Liver (tissue), 9 donors: ENCODE data around the gene SLC26A4. TPM values are rescaled to one million over a fixed set of nuclear protein-coding genes. Genes with fewer than 3 reads are reported as not detected.

ENCODE experiments used
- DNase-seq: peaks from one replicate; pipeline ENCODE4 v3.0.0-alpha.2; 2017; ENCODE audit warnings: low spot score
- H3K27ac ChIP-seq, 2 donors: one replicate each; pipeline ENCODE4 v1.7.0; 2013; ENCODE audit warnings: inconsistent platforms in 2 of 2, low read length in 2 of 2, control low read depth in 1 of 2, low read depth in 1 of 2, mild to moderate bottlenecking in 1 of 2
- H3K27me3 ChIP-seq, 4 donors: one replicate each; pipeline versions ENCODE4 v1.6.1 to v1.7.0; 2013; ENCODE audit warnings: low read length in 3 of 4, inconsistent platforms in 1 of 4, mild to moderate bottlenecking in 1 of 4, moderate library complexity in 1 of 4; ENCODE audit not compliant: control insufficient read depth in 4 of 4, insufficient read depth in 4 of 4
- H3K36me3 ChIP-seq, 4 donors: one replicate each; pipeline versions ENCODE4 v1.6.1 to v1.7.0; 2013; ENCODE audit warnings: low read length in 3 of 4, mild to moderate bottlenecking in 3 of 4, low read depth in 1 of 4, moderate library complexity in 1 of 4; ENCODE audit not compliant: control insufficient read depth in 4 of 4, insufficient read depth in 3 of 4
- H3K4me1 ChIP-seq, 4 donors: one replicate each; pipeline versions ENCODE4 v1.6.1 to v1.7.0; 2013; ENCODE audit warnings: low read length in 3 of 4, mild to moderate bottlenecking in 3 of 4, moderate library complexity in 1 of 4; ENCODE audit not compliant: control insufficient read depth in 4 of 4, insufficient read depth in 4 of 4
- H3K4me3 ChIP-seq, 3 donors: one replicate each; pipeline versions ENCODE4 v1.6.1 to v1.7.0; 2013; ENCODE audit warnings: low read length in 3 of 3, control low read depth in 1 of 3, low read depth in 1 of 3, mild to moderate bottlenecking in 1 of 3
- H3K9ac ChIP-seq, 2 donors: one replicate each; pipeline ENCODE4 v1.7.0; 2013; ENCODE audit warnings: low read length in 2 of 2, mild to moderate bottlenecking in 2 of 2, moderate library complexity in 2 of 2, control low read depth in 1 of 2, low read depth in 1 of 2
- H3K9me3 ChIP-seq, 4 donors: one replicate each; pipeline versions ENCODE4 v1.6.1 to v1.7.0; 2013; ENCODE audit warnings: low read length in 3 of 4; ENCODE audit not compliant: control insufficient read depth in 4 of 4
- CTCF ChIP-seq: fragments of 150-350 bp; IDR thresholded peaks from 2 replicates; pipeline ENCODE4 v1.5.1; 2017; ENCODE audit warnings: improper control_type of control experiment, low read depth, low read length; ENCODE audit not compliant: missing input control
- FOXA1 ChIP-seq: IDR thresholded peaks from 2 replicates; pipeline ENCODE4 v1.6.1; 2016; ENCODE audit warnings: antibody characterized with exemption
- FOXA2 ChIP-seq: IDR thresholded peaks from 2 replicates; pipeline ENCODE4 v1.6.1; 2016; ENCODE audit warnings: antibody characterized with exemption
- GABPA ChIP-seq, 2 donors: IDR thresholded peaks in 1 of 2; conservative IDR thresholded peaks in 1 of 2; 2 replicates each; pipeline ENCODE4 v1.6.1; 2016; ENCODE audit warnings: antibody characterized with exemption in 2 of 2, mild to moderate bottlenecking in 1 of 2, moderate library complexity in 1 of 2
- HNF4A ChIP-seq, 2 donors: conservative IDR thresholded peaks; 2 replicates each; pipeline ENCODE4 v1.6.1; 2016; ENCODE audit warnings: antibody characterized with exemption in 2 of 2, mild to moderate bottlenecking in 2 of 2
- JUND ChIP-seq, 2 donors: IDR thresholded peaks; 2 replicates each; pipeline ENCODE4 v1.6.1; 2016; ENCODE audit warnings: antibody characterized with exemption in 2 of 2
- MAX ChIP-seq: IDR thresholded peaks from 2 replicates; pipeline ENCODE4 v1.6.1; 2016; ENCODE audit warnings: antibody characterized with exemption
- NR2F2 ChIP-seq: IDR thresholded peaks from 2 replicates; pipeline ENCODE4 v1.6.1; 2016; ENCODE audit warnings: antibody characterized with exemption
- RAD21 ChIP-seq, 2 donors: IDR thresholded peaks; 2 replicates each; pipeline ENCODE4 v1.6.1; 2016; ENCODE audit warnings: antibody characterized with exemption in 2 of 2, mild to moderate bottlenecking in 2 of 2
- RXRA ChIP-seq, 2 donors: IDR thresholded peaks; 2 replicates each; pipeline ENCODE4 v1.6.1; 2017 to 2018; ENCODE audit warnings: antibody characterized with exemption in 2 of 2, mild to moderate bottlenecking in 1 of 2
- TAF1 ChIP-seq: conservative IDR thresholded peaks from 2 replicates; pipeline ENCODE4 v1.6.1; 2016; ENCODE audit warnings: antibody characterized with exemption, mild to moderate bottlenecking
- YY1 ChIP-seq: IDR thresholded peaks from 2 replicates; pipeline ENCODE4 v1.6.1; 2016; ENCODE audit warnings: antibody characterized with exemption, mild to moderate bottlenecking
- WGBS: extraction: QIAGEN DNeasy Blood & Tissue Kit; methylation state at CpG from one replicate; pipeline ENCODE4 v1.1.7; 2013; 5-methylcytosine and 5-hydroxymethylcytosine counted together
- polyA plus RNA-seq, 2 donors: library from polyadenylated mRNA; stranded (reverse) in 1 of 2; unstranded in 1 of 2; fragments of 200-250 nt in 1 of 2; fragments of >200 nt in 1 of 2; fragmentation: Nextera tagmentation in 1 of 2; extraction: Ambion mirVana in 1 of 2; gene quantifications; one replicate each; pipeline versions ENCODE4 v1.2.1 to v1.2.3, GENCODE V29; 2013 to 2015
- total RNA-seq, 2 donors: library from RNA; depleted of rRNA; stranded (reverse); fragments of >200 nt; gene quantifications; one replicate each; pipeline ENCODE4 v1.2.3, GENCODE V29; 2014
- TF ChIP-seq, protein P1 (sequence below): IDR thresholded peaks from 2 replicates; pipeline ENCODE4 v1.6.1; 2016; ENCODE audit warnings: antibody characterized with exemption
- donor health status: healthy.
- donor health status: healthy.
- donor health status: healthy.
- donor health status: healthy.
- donor health status: healthy.

Gene SLC26A4
- total and polyA plus RNA-seq, 4 donors = 0.08 to 0.25 (median 0.19) TPM; not detected in 1

DNA sequence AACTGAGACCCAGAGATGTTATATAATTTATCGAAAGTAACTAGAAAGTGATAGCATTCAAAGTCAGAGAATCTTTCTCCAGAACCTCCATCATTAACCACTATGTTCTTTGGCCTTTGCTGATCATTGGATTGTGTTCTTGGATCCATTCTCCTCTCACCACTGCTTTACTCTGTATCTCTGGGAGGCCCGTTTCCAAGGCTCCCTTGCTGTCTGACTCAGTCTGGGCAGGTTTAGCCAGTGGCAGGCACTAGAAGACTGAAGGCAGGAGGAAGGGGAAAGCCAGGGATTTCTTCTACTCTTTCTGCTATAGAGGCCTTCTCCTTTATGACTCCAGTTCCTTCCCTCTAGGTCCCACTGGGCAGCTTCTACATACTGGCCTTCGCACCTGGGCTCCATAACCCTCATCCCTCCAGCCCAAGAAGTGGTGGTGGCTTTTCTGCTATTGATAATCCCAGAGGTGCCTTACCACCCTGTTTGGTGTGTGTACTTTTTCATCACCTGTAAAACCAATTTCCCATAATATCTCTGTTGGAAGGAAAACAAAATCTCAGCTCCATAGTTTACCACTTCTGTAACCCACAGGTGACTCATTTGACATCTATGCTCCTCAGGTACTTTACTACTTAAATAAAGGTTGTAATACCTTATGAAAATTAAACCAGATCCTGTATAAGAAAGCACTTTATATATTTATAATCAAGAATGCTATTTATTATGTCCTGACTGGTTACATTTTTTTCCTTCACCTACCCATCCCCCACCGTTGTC, 44.5 kb upstream of the SLC26A4 start (continued):
- TF ChIP-seq CTCF (no peak), YY1 (no peak)

DNA sequence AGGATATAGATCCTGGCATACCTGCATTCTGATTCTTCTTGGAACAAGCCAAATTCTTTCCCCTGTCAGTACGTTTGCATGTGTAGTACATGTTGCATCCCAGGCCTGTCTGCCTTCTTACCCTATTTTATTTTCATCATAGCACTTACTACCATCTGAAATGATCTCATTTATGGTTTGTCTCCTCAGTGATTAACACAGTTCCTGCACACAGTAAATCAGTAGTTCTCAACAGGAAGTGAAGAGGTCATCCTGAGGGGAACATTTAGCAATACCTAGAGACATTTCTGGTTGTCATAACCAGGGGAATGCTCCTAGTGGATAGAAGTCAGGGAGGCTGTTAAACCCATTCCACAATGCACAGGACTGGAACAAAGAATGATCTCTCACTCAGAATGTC, 38.2 kb upstream of the SLC26A4 start:
- no peaks in the 10 kb centered on the region for H3K9me3 ChIP-seq
- H3K9ac ChIP-seq = no peak overlapping the region
- DNase-seq = no peak
- H3K36me3 ChIP-seq = peaks cover 0 to 3% (median 2%) of the 10 kb centered on the region in 4 donors
- H3K27ac ChIP-seq = no peak overlapping the region
- H3K4me3 ChIP-seq = no peak overlapping the region
- WGBS = 76% methylated on average over 1 of the region's 1 CpG
- H3K27me3 ChIP-seq = no peaks in the 10 kb centered on the region
- peak; percentile 28 for TF ChIP-seq NR2F2
- peak; percentile 20 to 31 for TF ChIP-seq RXRA (IDR thresholded peaks at IDR 0.05)
- no peak for TF ChIP-seq GABPA (IDR thresholded peaks at IDR 0.05 in 1 of 2, conservative IDR thresholded peaks at IDR 0.05 in 1 of 2)
- no peaks in the 10 kb centered on the region for H3K4me1 ChIP-seq

- Histone ChIP-seq H3K9ac (no peak overlapping the region), H3K4me1 (no peaks in the 10 kb centered on the region), H3K9me3 (no peaks in the 10 kb centered on the region), H3K27ac (no peak overlapping the region), H3K36me3 (peaks cover 0 to 3% (median 2%) of the 10 kb centered on the region in 4 donors), H3K4me3 (no peak overlapping the region), H3K27me3 (no peaks in the 10 kb centered on the region)
- no peak for DNase-seq
- 85% methylated on average over 2 of the region's 2 CpGs for whole genome bisulfite sequencing
- TF ChIP-seq MAX (no peak), HNF4A (conservative IDR thresholded peaks at IDR 0.05) (no peak), CTCF (no peak), NR2F2 (no peak), RXRA (IDR thresholded peaks at IDR 0.05) (no peak)
- TF ChIP-seq, protein P1, sequence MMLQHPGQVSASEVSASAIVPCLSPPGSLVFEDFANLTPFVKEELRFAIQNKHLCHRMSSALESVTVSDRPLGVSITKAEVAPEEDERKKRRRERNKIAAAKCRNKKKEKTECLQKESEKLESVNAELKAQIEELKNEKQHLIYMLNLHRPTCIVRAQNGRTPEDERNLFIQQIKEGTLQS = no peak
Measured at GRCh38 chr7:107622894-107623293, 37.7 kb upstream of the SLC26A4 start.

DNA sequence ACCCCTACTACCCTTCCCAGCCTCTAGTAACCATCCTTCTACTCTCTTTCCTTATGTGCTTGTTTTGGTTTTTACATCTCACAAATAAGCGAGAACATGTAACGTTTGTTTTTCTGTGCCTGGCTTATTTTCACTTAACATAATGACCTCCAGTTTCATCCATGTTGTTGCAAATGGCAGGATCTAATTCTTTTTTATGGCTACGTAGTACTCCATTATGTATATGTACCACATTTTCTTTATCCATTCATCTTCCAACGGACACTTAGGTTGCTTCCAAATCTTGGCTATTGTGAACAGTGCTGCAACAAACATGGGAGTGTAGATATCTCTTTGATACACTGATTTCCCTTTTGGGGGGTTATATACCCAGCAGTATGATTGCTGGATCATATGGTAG, 33.6 kb upstream of the SLC26A4 start:
- Histone ChIP-seq H3K27me3 (no peaks in the 10 kb centered on the region), H3K27ac (no peak overlapping the region), H3K4me1 (no peaks in the 10 kb centered on the region), H3K9ac (no peak overlapping the region), H3K9me3 (no peaks in the 10 kb centered on the region), H3K4me3 (no peak overlapping the region), H3K36me3 (no peaks in the 10 kb centered on the region)
- 96% methylated on average over 4 of the region's 4 CpGs for WGBS
- no peak for DNase-seq
- TF ChIP-seq MAX = no peak
- no peak for TF ChIP-seq RXRA (IDR thresholded peaks at IDR 0.05)
- TF ChIP-seq FOXA2 = no peak
- TF ChIP-seq HNF4A (conservative IDR thresholded peaks at IDR 0.05) = no peak
- TF ChIP-seq CTCF = no peak
- TF ChIP-seq YY1 = no peak
- no peak for TF ChIP-seq JUND (IDR thresholded peaks at IDR 0.05)
- TF ChIP-seq, protein P1 = no peak
- no peak for TF ChIP-seq TAF1
- no peak for TF ChIP-seq FOXA1
- no peak for TF ChIP-seq RAD21 (IDR thresholded peaks at IDR 0.05)
